Measurements from ENCODE around the gene DTHD1.

GRCh38 chr4:36391411-36391810, 110.0 kb downstream of the DTHD1 start:
- TF ChIP-seq EP300 (IDR thresholded peaks at IDR 0.05; ENCODE audit: borderline replicate concordance in 1 of 2, low read depth in 1 of 2, low read length in 1 of 2), result no peak
- no peak for TF ChIP-seq FOXJ3 (CRISPR knock-in tag; IDR thresholded peaks at IDR 0.05)
- TF ChIP-seq, protein P1, sequence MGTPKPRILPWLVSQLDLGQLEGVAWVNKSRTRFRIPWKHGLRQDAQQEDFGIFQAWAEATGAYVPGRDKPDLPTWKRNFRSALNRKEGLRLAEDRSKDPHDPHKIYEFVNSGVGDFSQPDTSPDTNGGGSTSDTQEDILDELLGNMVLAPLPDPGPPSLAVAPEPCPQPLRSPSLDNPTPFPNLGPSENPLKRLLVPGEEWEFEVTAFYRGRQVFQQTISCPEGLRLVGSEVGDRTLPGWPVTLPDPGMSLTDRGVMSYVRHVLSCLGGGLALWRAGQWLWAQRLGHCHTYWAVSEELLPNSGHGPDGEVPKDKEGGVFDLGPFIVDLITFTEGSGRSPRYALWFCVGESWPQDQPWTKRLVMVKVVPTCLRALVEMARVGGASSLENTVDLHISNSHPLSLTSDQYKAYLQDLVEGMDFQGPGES (IDR thresholded peaks at IDR 0.05; ENCODE audit: low read depth, low read length), result no peak
- no peak for TF ChIP-seq CTCF (IDR thresholded peaks at IDR 0.05)
- no peak for TF ChIP-seq MXI1 (IDR thresholded peaks at IDR 0.05; ENCODE audit: low read depth, low read length)
- TF ChIP-seq POLR2AphosphoS5 (IDR thresholded peaks at IDR 0.05; ENCODE audit: low read depth, low read length), result no peak
- no peak for TF ChIP-seq TCF12 (IDR thresholded peaks at IDR 0.05)
- TF ChIP-seq YY1 (IDR thresholded peaks at IDR 0.05; ENCODE audit: low read depth), result no peak
- TF ChIP-seq EZH2phosphoT487 (IDR thresholded peaks at IDR 0.05; ENCODE audit: borderline replicate concordance, low read depth), result no peak

Data from SK-N-SH (cell line).